GM10266 (cell line): Measurements from ENCODE around the gene CXCL11.

ENCODE experiments used
- DNase-seq: peaks from one replicate; pipeline ENCODE4 v3.0.0; 2012; ENCODE audit errors: extremely low spot score
- CTCF ChIP-seq: IDR thresholded peaks from 2 replicates; pipeline ENCODE4 v1.5.1; 2012; ENCODE audit warnings: mild to moderate bottlenecking, low read depth; ENCODE audit not compliant: control insufficient read depth, insufficient read depth; ENCODE audit errors: missing control alignments

The CXCL11 gene

DNA sequence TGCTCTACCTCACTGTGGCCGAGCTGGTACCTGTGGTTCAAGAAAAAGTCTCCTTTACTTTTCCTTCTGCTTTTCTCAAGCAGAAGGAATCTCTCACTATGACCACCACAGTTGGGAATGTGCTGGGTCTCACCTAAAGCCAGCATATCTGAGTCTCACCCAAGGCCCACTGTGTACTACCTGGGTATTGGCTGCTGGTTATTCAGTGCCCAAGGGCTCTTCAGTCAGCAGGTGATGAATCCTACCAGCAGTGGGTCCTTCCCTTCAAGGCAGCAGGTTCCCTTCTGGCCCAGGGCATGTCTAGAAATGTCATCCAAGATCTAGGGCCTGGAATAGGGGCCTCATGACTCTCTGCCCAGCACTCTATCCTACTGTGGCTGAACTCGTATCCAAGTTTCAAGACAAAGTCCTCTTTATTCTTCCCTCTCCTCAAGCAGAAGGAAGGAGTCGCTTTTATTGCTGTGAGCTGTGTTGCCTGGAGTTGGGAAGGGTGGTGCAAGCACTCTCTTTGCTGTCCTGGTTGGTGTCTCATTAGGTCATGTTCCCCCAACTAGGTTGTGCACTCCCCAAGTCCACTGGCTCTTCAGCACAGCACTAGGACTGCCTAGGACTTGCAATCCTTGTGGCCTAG, 18.7 kb downstream of the CXCL11 start:
- DNase-seq, result no peak
- no peak for TF ChIP-seq CTCF

- DNase-seq, result no peak
- TF ChIP-seq CTCF, result no peak
Measured at GRCh38 chr4:76016393-76016792, 19.5 kb downstream of the CXCL11 start.

- DNase-seq, result no peak
- no peak for TF ChIP-seq CTCF
Measured at GRCh38 chr4:76013540-76013939, 22.3 kb downstream of the CXCL11 start.

- no peak for DNase-seq
- no peak for TF ChIP-seq CTCF
Measured at GRCh38 chr4:76012388-76012801, 23.5 kb downstream of the CXCL11 start.

GRCh38 chr4:76011700-76012387, 24.0 kb downstream of the CXCL11 start:
- peak; percentile 62 for DNase-seq
- no peak for TF ChIP-seq CTCF

DNA sequence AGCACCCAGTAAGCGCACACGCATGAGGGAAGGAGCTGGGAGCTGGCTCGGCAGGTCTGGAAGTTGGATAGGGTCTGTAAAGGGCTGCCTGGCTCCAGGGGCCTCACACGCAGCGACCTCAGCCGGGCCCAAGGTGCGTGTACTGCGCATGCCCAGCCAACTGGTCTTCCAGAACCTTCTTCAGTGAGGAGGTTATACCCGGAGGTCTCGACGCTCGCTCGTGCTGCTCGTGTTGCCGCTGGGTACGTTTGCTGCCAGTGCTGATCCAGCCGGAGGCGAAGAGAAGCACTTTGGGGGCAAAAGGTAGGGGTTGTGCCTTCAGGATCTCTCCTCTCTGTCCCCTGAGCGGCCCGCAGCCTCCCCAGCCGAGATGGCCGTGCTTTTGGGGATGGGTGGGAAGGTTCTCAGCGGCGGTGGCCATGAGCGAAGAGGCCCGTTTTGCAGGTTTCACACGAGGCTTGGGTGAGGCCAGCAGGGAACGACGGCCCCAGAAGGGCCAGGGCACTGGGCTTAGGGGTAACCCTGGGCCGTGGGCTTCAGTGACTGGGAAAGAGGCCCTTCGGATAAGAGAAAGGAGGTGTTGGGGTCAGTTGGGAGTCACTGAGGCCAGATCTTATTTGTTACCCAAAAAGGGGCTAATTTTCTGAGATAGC, 24.7 kb downstream of the CXCL11 start:
- TF ChIP-seq CTCF, result no peak
- DNase-seq, result no peak

DNA sequence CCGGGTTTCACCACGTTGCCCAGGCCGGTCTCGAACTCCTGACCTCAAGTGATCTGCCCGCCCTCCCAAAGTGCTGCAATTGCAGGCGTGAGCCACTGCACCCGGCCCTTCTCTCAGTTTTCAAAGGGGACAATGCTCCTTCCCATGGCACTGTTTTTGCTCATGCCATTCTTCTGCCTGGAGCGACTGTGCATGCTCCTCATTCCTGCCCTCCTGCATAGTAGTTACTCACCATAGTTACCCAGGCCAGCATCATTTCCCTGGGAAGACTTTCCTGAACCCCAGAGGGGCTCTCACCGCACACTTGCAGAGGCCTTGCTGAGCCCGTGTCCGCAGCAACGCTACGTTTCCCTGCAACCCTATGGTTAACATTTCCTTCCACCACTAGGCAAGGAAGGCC, 25.3 kb downstream of the CXCL11 start:
- no peak for TF ChIP-seq CTCF
- no peak for DNase-seq
